NCI-H345 treated with DMSO at 0.1 percent for 48 hours (cell line): ENCODE measurements around the gene RMI2.
A peak's percentile ranks its signal among the peaks of the same experiment; 100 is the strongest.

Experiments
- DNase-seq: peaks from one replicate; lab custom pipeline; 2025; ENCODE audit not compliant: unreplicated experiment; lab: John Stamatoyannopoulos, UW

Gene RMI2

GRCh38 chr16:11396241-11397048 is 51.2 kb downstream of the RMI2 start:
- peak; percentile 2 for DNase-seq

- DNase-seq = no peak
Observed at GRCh38 chr16:11398136-11398535, 52.9 kb downstream of the RMI2 start.

- no peak for DNase-seq
Observed at GRCh38 chr16:11398851-11399250, 53.6 kb downstream of the RMI2 start.

GRCh38 chr16:11399261-11399831 is 54.1 kb downstream of the RMI2 start:
- DNase-seq = no peak

- DNase-seq = no peak
Observed at GRCh38 chr16:11400076-11400475, 54.8 kb downstream of the RMI2 start.
